ENCODE results near the gene ERI3. TPM values are rescaled to one million over a fixed set of nuclear protein-coding genes. Genes with fewer than 3 reads are reported as not detected.
A peak's percentile ranks its signal among the peaks of the same experiment; 100 is the strongest.

Gene ERI3
- total RNA-seq, 4 donors from 2014 or later, result 11.2 to 30.4 (median 20.8) TPM

DNA sequence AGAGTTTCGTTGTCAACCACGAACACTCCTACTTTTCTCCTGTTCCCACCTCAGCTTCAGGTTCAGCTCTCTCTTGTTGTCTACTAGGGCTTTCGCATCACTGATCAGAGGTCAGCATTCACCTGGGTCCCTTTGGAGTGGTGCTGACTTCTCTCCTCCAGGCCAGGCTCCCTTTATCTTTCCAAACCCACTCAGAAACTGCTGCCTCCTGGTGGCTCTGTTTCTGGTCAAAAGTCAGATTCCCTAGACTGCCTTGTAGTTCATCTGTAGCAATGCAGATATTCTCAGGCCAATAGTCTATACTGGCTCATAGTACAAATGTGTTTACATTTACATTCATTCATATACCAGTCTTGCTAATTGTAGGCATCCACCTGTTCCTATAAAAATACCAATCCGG lies 6.4 kb upstream of the ERI3 start:
- intact Hi-C loops (cut with DNase I; ENCODE audit: low total_unique reads), result no loop called here
- WGBS, 2 donors (ENCODE audit: low coverage in 1 of 2), result 62 to 84% methylated on average over 4 of the region's 4 CpGs
- no peak for DNase-seq

DNA sequence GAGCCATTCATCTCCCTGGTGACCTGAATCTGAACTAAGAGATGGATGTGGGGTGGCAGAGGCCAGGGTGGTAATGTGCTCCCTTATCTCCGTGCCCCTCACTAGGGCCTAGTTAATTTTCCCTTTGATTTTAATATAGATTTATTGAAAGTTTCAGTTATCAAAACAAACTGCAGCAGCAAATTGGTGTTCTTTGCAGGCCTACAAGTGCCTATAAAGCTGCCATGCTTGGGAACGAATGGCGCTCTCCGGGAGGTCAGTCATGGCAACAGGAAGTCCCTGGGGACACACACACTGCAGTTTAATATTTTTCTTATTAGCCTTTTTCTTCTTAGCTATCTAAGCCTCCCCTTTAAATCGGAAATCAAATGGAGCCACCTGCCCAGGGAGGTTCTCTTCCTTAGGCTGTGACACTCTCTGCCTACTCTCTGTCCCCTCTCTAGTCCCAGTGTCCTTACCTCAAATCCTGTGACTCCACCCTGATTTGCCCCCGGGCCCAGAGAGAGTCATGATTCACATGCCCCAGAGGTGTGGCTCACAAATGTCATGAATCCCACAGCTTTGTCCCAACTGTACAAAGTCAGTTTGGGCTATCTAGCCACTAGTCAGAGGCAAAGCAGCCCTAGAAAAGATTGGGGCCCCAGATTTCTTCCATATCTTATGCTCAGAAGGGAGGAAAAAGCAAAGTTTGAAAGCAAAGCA lies 4.3 kb upstream of the ERI3 start:
- peaks cover 0 to 9% (median 4%) of the 10 kb centered on the region in 4 donors for H3K4me1 ChIP-seq
- H3K27me3 ChIP-seq, result no peaks in the 10 kb centered on the region
- DNase-seq, result no peak
- TF ChIP-seq POLR2A (IDR thresholded peaks at IDR 0.05) (no peak), POLR2AphosphoS5 (IDR thresholded peaks at IDR 0.05) (no peak), EP300 (IDR thresholded peaks at IDR 0.05; ENCODE audit: low read depth) (no peak)
- TF ChIP-seq, protein P1, sequence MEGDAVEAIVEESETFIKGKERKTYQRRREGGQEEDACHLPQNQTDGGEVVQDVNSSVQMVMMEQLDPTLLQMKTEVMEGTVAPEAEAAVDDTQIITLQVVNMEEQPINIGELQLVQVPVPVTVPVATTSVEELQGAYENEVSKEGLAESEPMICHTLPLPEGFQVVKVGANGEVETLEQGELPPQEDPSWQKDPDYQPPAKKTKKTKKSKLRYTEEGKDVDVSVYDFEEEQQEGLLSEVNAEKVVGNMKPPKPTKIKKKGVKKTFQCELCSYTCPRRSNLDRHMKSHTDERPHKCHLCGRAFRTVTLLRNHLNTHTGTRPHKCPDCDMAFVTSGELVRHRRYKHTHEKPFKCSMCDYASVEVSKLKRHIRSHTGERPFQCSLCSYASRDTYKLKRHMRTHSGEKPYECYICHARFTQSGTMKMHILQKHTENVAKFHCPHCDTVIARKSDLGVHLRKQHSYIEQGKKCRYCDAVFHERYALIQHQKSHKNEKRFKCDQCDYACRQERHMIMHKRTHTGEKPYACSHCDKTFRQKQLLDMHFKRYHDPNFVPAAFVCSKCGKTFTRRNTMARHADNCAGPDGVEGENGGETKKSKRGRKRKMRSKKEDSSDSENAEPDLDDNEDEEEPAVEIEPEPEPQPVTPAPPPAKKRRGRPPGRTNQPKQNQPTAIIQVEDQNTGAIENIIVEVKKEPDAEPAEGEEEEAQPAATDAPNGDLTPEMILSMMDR (IDR thresholded peaks at IDR 0.05), result no peak
- no peaks in the 10 kb centered on the region for H3K36me3 ChIP-seq
- WGBS, 2 donors (ENCODE audit: low coverage in 1 of 2), result 67 to 69% methylated on average over 5 to 6 of the region's 6 CpGs
- no peaks in the 10 kb centered on the region for H3K9me3 ChIP-seq
- H3K4me3 ChIP-seq, result no peak overlapping the region
- in situ Hi-C loops (cut with MboI; ENCODE audit: low pct_ligation_motif_present in 1 of 4, low pct_unique_long_range_greater_than_20kb in 1 of 4, low sequenced_read_pairs in 3 of 4), result no loop called here
- no peak overlapping the region for H3K27ac ChIP-seq
- intact Hi-C loops (cut with DNase I; ENCODE audit: low total_unique reads), result no loop called here

More for the DNA sequence above, 6.4 kb upstream of the ERI3 start:
- Histone ChIP-seq H3K4me1 (no peaks in the 10 kb centered on the region), H3K4me3 (no peak overlapping the region), H3K27me3 (no peaks in the 10 kb centered on the region), H3K9me3 (no peaks in the 10 kb centered on the region), H3K27ac (no peak overlapping the region), H3K36me3 (no peaks in the 10 kb centered on the region)
- no peak for TF ChIP-seq EP300 (IDR thresholded peaks at IDR 0.05; ENCODE audit: low read depth)
- TF ChIP-seq, protein P1 (IDR thresholded peaks at IDR 0.05), result no peak
- in situ Hi-C loops (cut with MboI; ENCODE audit: low pct_ligation_motif_present in 1 of 4, low pct_unique_long_range_greater_than_20kb in 1 of 4, low sequenced_read_pairs in 3 of 4), result no loop called here

DNA sequence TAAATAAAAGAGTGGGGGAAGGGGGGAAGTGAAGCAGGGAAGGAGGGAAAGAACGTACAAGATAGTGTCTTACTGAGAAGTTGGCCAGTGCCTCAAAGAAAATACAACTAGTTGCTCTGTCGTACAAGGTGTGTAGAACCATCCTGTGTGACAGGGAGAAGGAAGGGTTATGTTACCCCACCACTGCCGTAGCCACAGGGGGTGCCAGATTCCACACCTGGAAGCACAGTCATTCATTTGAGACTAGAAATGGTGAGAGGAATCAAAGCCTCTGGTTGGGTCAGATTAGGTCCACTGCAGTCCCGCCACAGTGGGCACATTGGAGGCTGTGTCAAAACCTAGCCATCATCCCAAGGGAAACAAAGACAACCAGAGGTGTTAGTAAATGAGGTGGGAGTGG lies 2.7 kb upstream of the ERI3 start:
- no peaks in the 10 kb centered on the region for H3K36me3 ChIP-seq
- no peak overlapping the region for H3K27ac ChIP-seq
- TF ChIP-seq POLR2AphosphoS5 (IDR thresholded peaks at IDR 0.05), result no peak
- TF ChIP-seq EP300 (IDR thresholded peaks at IDR 0.05; ENCODE audit: low read depth), result no peak
- no peak for TF ChIP-seq POLR2A (IDR thresholded peaks at IDR 0.05)
- TF ChIP-seq, protein P1 (IDR thresholded peaks at IDR 0.05), result no peak
- DNase-seq, result no peak
- no peaks in the 10 kb centered on the region for H3K27me3 ChIP-seq
- WGBS, 2 donors (ENCODE audit: low coverage in 1 of 2), result 67 to 79% methylated on average over 3 to 4 of the region's 4 CpGs
- H3K4me3 ChIP-seq, result no peak overlapping the region
- in situ Hi-C loops (cut with MboI; ENCODE audit: low pct_ligation_motif_present in 1 of 4, low pct_unique_long_range_greater_than_20kb in 1 of 4, low sequenced_read_pairs in 3 of 4) (no loop called here), intact Hi-C loops (cut with DNase I; ENCODE audit: low total_unique reads) (no loop called here)
- H3K9me3 ChIP-seq, result no peaks in the 10 kb centered on the region
- H3K4me1 ChIP-seq, result peaks cover 0 to 26% (median 8%) of the 10 kb centered on the region in 4 donors

DNA sequence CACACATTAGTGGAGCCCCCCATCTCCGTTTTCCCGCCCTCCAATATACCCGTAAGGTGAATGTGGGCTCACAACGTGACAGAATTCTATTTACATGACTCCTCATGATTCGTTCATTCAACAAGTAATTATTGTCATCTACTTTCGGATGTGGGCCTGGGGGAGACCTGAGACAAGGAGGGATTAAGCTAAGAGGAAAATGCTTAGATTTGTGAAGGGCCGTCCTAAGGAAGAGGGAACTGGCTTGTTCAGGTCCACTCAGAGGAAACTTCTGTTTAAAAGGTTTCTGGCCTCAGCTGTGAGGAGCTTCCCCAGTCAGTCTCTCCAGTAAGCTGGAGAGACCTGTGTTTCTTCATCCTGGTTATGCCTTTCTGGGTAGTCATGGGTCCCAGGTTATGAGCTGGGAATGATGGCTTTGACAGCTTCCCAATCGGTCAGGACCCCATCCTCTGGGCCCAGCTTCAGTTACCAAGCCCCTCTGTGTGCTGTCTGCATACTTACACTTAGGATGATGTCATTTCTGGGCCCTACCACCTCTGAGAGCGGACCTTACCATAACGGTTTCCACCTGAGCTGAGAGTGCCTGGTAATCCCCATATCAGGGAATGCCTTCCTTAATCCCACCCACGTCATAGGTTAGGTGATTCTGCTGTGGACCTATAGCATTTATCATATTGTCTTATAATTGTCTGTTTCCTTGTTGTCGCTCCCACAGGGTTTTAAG lies 687 bp upstream of the ERI3 start:
- peak overlapping the region in 2 of 4 donors; percentile 97 to 98 for H3K4me3 ChIP-seq
- no peak for DNase-seq
- no peak overlapping the region for H3K27ac ChIP-seq
- TF ChIP-seq POLR2A (IDR thresholded peaks at IDR 0.05), result no peak
- in situ Hi-C loops (cut with MboI; ENCODE audit: low pct_ligation_motif_present in 1 of 4, low pct_unique_long_range_greater_than_20kb in 1 of 4, low sequenced_read_pairs in 3 of 4), result no loop called here
- intact Hi-C loops (cut with DNase I; ENCODE audit: low total_unique reads), result no loop called here
- H3K9me3 ChIP-seq, result no peaks in the 10 kb centered on the region
- WGBS, 2 donors (ENCODE audit: low coverage in 1 of 2), result 77 to 78% methylated on average over 5 to 12 of the region's 12 CpGs
- peaks cover 0 to 29% (median 8%) of the 10 kb centered on the region in 4 donors for H3K4me1 ChIP-seq
- H3K27me3 ChIP-seq, result no peaks in the 10 kb centered on the region
- no peaks in the 10 kb centered on the region for H3K36me3 ChIP-seq
